H1 (cell line): ENCODE results near the gene ZNF695.

Experiments used
- CBX5 ChIP-seq: fragments of 300-800, 300-1000 bp; sonication (generic); IDR thresholded peaks from 2 replicates; pipeline ENCODE4 v1.7.1; 2016; ENCODE audit warnings: antibody characterized with exemption, low read length, low read depth
- CBX8 ChIP-seq: fragments of 300-800, 300-1000 bp; sonication (generic); IDR thresholded peaks from 2 replicates; pipeline ENCODE4 v1.7.1; 2016; ENCODE audit warnings: low read depth, low read length, borderline replicate concordance
- CEBPB ChIP-seq: IDR thresholded peaks from 2 replicates; pipeline ENCODE4 v1.6.1; 2012; ENCODE audit warnings: low read depth, low read length
- CREB1 ChIP-seq: IDR thresholded peaks from 2 replicates; pipeline ENCODE4 v1.6.1; 2012; ENCODE audit warnings: inconsistent platforms
- E2F6 ChIP-seq: IDR thresholded peaks from 2 replicates; pipeline ENCODE4 v1.6.1; 2012; ENCODE audit warnings: inconsistent platforms
- EP300 ChIP-seq, 2 experiments: IDR thresholded peaks; 1 replicate in 1 of 2; 2 replicates in 1 of 2; pipeline ENCODE4 v1.6.1; 2011 to 2012; ENCODE audit warnings: low read depth in 2 of 2, low read length in 2 of 2, mild to moderate bottlenecking in 2 of 2, borderline replicate concordance in 1 of 2, inconsistent platforms in 1 of 2, moderate library complexity in 1 of 2
- EZH2 ChIP-seq: fragments of 200-600 bp; sonication (generic); IDR thresholded peaks from 2 replicates; pipeline ENCODE4 v1.7.1; 2012; ENCODE audit warnings: low read depth, mild to moderate bottlenecking, moderate library complexity, low read length, inconsistent platforms; ENCODE audit not compliant: severe bottlenecking
- MAX ChIP-seq: IDR thresholded peaks from 2 replicates; pipeline ENCODE4 v1.6.1; 2012; ENCODE audit warnings: inconsistent platforms
- POLR2A ChIP-seq, 2 experiments: IDR thresholded peaks; 1 replicate in 1 of 2; 2 replicates in 1 of 2; pipeline ENCODE4 v1.6.1; 2011; ENCODE audit warnings: low read depth in 2 of 2, low read length in 2 of 2, mild to moderate bottlenecking in 2 of 2; ENCODE audit errors: control extremely low read depth in 1 of 2
- SP4 ChIP-seq: IDR thresholded peaks from 2 replicates; pipeline ENCODE4 v1.6.1; 2012; ENCODE audit warnings: low read length, inconsistent platforms
- TAF1 ChIP-seq: IDR thresholded peaks from 2 replicates; pipeline ENCODE4 v1.6.1; 2011; ENCODE audit warnings: mild to moderate bottlenecking, low read depth, low read length
- TBP ChIP-seq: IDR thresholded peaks from 2 replicates; pipeline ENCODE4 v1.6.1; 2011; ENCODE audit warnings: low read depth, low read length, improper control_type of control experiment
- TF ChIP-seq, protein P1 (sequence below), 3 experiments: IDR thresholded peaks; 1 replicate in 2 of 3; 2 replicates in 1 of 3; pipeline versions ENCODE4 v1.5.1 to v1.6.1; 2011; ENCODE audit warnings: low read length in 3 of 3, mild to moderate bottlenecking in 3 of 3, inconsistent platforms in 2 of 3, low read depth in 1 of 3, moderate library complexity in 1 of 3; ENCODE audit not compliant: insufficient read depth in 1 of 3; ENCODE audit errors: control extremely low read depth in 1 of 3

DNA sequence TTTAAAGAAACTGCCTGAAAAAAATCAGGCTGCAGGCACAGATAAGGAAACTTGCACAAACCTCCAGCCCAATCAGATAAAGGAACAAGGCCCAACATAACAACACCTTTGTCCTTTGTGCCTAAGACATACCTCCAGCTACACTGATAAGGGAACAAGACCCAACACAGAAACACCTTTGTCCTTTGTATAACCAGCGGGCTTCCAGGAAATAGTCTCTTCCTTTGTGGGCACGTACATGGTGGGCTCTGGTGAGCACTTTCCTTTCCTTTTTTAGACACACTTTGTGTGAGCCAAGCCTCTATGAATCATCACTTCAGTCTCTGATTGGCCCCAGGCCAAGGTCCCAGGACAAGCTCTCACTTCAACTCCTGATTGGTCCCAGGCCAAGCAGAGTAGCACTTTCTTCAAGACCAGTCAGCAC, 47.1 kb upstream of the ZNF695 start:
- TF ChIP-seq CBX8 (no peak), CREB1 (no peak), CEBPB (no peak), POLR2A (IDR thresholded peaks at IDR 0.05; ENCODE audit: control extremely low read depth in 1 of 2, low read depth in 2 of 2, low read length in 2 of 2) (no peak), TBP (no peak), EP300 (IDR thresholded peaks at IDR 0.05; ENCODE audit: borderline replicate concordance in 1 of 2, low read depth in 2 of 2, low read length in 2 of 2) (no peak), CBX5 (no peak), MAX (no peak), E2F6 (no peak), TAF1 (no peak), SP4 (no peak), EZH2 (no peak)
- TF ChIP-seq, protein P1, sequence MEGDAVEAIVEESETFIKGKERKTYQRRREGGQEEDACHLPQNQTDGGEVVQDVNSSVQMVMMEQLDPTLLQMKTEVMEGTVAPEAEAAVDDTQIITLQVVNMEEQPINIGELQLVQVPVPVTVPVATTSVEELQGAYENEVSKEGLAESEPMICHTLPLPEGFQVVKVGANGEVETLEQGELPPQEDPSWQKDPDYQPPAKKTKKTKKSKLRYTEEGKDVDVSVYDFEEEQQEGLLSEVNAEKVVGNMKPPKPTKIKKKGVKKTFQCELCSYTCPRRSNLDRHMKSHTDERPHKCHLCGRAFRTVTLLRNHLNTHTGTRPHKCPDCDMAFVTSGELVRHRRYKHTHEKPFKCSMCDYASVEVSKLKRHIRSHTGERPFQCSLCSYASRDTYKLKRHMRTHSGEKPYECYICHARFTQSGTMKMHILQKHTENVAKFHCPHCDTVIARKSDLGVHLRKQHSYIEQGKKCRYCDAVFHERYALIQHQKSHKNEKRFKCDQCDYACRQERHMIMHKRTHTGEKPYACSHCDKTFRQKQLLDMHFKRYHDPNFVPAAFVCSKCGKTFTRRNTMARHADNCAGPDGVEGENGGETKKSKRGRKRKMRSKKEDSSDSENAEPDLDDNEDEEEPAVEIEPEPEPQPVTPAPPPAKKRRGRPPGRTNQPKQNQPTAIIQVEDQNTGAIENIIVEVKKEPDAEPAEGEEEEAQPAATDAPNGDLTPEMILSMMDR (IDR thresholded peaks at IDR 0.05; ENCODE audit: control extremely low read depth in 1 of 3, insufficient read depth in 1 of 3, low read depth in 1 of 3, low read length in 3 of 3): no peak
